KBM-7 (cell line): Measurements from ENCODE around the gene INSM1.

Source experiments
- DNase-seq: peaks from one replicate; pipeline ENCODE4 v3.0.0-alpha.2; 2015
- in situ Hi-C: fragments of 300-500 bp; cut with MboI; formaldehyde crosslinking; loops from 2 replicates; pipeline ENCODE4 v1.14.3; 2020; ENCODE audit warnings: low sequenced_read_pairs, low pct_unique_long_range_greater_than_20kb, mixed read lengths

INSM1 gene

GRCh38 chr20:20411836-20412235 lies 43.9 kb downstream of the INSM1 start:
- in situ Hi-C loops, result no loop called here
- no peak for DNase-seq

DNA sequence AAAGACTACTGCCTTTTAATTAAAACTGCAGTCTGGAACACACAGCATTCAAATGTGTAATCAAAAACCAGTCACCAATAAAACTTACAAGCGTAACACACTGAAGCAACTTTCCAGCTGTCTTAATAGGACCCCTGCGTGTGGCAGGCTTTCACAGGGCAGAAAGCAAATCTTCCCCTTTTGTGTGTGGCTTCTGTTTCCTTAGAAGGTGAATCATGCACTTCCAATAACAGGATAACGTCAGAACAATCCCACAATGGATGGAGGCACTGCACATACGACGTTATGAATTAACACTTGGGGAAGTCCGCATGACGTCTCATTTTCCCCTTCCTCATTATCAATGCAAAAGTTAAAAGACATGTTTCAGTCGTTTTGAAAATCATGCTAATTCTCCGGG lies 44.8 kb downstream of the INSM1 start:
- in situ Hi-C loops, result no loop called here
- no peak for DNase-seq

GRCh38 chr20:20413810-20414281 lies 45.9 kb downstream of the INSM1 start:
- in situ Hi-C loops, result no loop called here
- DNase-seq, result no peak

DNA sequence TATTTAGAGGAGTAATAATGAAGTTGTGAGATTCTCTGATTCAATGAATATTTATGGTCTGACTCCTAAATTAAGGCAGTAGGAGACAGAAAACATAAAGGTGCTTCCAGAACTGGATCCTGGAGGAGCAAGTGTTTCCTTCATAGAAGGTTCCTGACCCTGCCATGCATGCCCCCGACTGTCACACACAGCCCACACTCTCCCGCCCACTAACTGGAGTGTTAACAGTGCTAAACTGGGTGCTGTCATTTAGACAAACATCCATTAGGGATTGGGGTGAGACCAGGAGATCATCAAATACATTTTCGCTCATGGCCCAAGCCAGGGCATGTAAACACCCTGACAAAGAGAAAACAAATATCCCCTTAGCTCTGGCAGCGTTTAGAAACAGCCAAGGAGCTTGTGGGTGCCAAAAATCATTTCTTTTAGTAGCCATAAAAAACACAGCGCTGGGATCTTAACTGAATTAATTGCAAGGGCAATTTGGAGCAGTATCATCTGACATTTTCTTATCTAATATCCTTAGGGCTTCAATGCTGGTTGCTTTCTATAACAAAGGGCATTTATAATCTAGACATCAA lies 46.8 kb downstream of the INSM1 start:
- in situ Hi-C loops, result no loop called here
- DNase-seq, result no peak

DNA sequence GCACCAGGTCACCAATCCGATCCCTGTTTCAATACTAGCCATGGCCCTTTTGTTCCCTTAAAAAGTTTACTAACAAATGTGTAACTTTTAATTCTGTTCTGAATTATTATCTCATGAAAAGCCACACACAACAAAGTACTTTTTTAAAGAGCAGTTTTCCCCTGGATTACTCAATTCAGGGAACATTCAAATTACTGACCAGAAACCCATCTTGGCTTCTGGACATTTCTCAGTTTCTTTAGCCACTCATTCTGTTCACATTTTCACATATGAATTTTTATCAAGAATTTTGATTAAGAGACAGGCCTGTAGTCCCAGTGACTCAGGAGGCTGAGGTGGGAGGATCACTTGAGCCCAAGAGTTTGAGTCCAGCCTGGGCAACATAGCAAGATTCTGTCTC lies 47.4 kb downstream of the INSM1 start:
- in situ Hi-C loops, result no loop called here
- no peak for DNase-seq

GRCh38 chr20:20417876-20418676 lies 50.2 kb downstream of the INSM1 start:
- in situ Hi-C loops, result no loop called here
- no peak for DNase-seq
